SK-N-SH (cell line): ENCODE data around the gene THOP1.

Source experiments
- EP300 ChIP-seq, 2 experiments: IDR thresholded peaks; 2 replicates each; pipeline versions ENCODE4 v1.4.0 to v1.6.1; 2012; ENCODE audit warnings: borderline replicate concordance in 1 of 2, low read depth in 1 of 2, low read length in 1 of 2
- EZH2phosphoT487 ChIP-seq: fragments of 200-600 bp; sonication (generic); IDR thresholded peaks from 2 replicates; pipeline ENCODE4 v1.6.1; 2017; ENCODE audit warnings: low read depth, mixed run types, mild to moderate bottlenecking, antibody characterized with exemption, moderate library complexity, borderline replicate concordance
- MXI1 ChIP-seq: IDR thresholded peaks from 2 replicates; pipeline ENCODE4 v1.6.1; 2012; ENCODE audit warnings: mild to moderate bottlenecking, low read depth, low read length, improper control_type of control experiment
- NRF1 ChIP-seq: IDR thresholded peaks from 2 replicates; pipeline ENCODE4 v1.6.1; 2012; ENCODE audit warnings: low read depth, mild to moderate bottlenecking, low read length
- POLR2AphosphoS5 ChIP-seq: IDR thresholded peaks from 2 replicates; pipeline ENCODE4 v1.6.1; 2012; ENCODE audit warnings: low read depth, low read length
- RAD21 ChIP-seq: IDR thresholded peaks from 2 replicates; pipeline ENCODE4 v1.6.1; 2012; ENCODE audit warnings: mild to moderate bottlenecking, low read length
- SIN3A ChIP-seq: IDR thresholded peaks from 2 replicates; pipeline ENCODE4 v1.6.1; 2012; ENCODE audit warnings: low read depth, mild to moderate bottlenecking, low read length, moderate library complexity, borderline replicate concordance
- TAF1 ChIP-seq: IDR thresholded peaks from 2 replicates; pipeline ENCODE4 v1.6.1; 2012; ENCODE audit warnings: low read depth, mild to moderate bottlenecking, low read length, moderate library complexity, borderline replicate concordance
- TCF12 ChIP-seq: IDR thresholded peaks from 2 replicates; pipeline ENCODE4 v1.4.0; 2012
- TF ChIP-seq, protein P1 (sequence below): fragments of 200-600 bp; sonication (generic); IDR thresholded peaks from 2 replicates; pipeline ENCODE4 v1.6.1; 2017; ENCODE audit warnings: antibody characterized with exemption, mild to moderate bottlenecking, moderate library complexity
- TF ChIP-seq, protein P2 (sequence below): IDR thresholded peaks from 2 replicates; pipeline ENCODE4 v1.4.0; 2012; ENCODE audit warnings: low read depth
- TF ChIP-seq, protein P3 (sequence below): IDR thresholded peaks from 2 replicates; pipeline ENCODE4 v1.4.0; 2012; ENCODE audit warnings: low read depth, borderline replicate concordance
- TF ChIP-seq, protein P4 (sequence below): fragments of 150-350 bp; IDR thresholded peaks from 2 replicates; pipeline ENCODE4 v1.6.1; 2017; ENCODE audit warnings: antibody characterized with exemption, low read length, low read depth, borderline replicate concordance

DNA sequence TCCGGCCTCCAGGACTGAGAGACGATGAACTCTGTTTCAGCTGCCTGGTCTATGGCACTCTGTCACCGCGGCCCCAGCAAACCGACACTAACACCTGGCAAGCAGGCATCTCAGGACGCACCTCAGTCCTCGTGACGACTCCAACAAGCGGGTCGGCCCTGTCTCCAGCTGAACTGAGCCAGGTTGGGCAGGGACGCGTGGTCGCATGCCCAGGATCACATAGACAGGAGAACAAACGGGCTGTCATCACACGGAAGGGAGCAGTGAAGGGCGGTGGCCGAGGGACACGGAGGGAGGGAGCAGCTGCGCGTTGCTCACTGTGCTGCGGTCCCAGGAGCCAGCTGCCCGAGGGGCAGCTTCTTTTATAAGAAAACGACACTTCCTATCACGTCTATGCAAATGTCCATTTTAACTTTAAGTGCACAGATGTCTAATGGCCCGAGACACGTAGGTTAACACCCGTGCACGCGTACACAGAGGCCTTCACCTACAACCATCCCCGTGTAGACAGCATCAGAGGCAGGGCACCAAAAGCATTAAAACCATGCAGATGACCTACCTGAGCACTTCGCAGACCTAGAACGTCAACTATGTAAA lies 11.1 kb upstream of the THOP1 start:
- TF ChIP-seq, protein P1, sequence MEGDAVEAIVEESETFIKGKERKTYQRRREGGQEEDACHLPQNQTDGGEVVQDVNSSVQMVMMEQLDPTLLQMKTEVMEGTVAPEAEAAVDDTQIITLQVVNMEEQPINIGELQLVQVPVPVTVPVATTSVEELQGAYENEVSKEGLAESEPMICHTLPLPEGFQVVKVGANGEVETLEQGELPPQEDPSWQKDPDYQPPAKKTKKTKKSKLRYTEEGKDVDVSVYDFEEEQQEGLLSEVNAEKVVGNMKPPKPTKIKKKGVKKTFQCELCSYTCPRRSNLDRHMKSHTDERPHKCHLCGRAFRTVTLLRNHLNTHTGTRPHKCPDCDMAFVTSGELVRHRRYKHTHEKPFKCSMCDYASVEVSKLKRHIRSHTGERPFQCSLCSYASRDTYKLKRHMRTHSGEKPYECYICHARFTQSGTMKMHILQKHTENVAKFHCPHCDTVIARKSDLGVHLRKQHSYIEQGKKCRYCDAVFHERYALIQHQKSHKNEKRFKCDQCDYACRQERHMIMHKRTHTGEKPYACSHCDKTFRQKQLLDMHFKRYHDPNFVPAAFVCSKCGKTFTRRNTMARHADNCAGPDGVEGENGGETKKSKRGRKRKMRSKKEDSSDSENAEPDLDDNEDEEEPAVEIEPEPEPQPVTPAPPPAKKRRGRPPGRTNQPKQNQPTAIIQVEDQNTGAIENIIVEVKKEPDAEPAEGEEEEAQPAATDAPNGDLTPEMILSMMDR: no peak
- TF ChIP-seq TAF1 (no peak), NRF1 (no peak), TCF12 (no peak), SIN3A (no peak), POLR2AphosphoS5 (no peak), EP300 (IDR thresholded peaks at IDR 0.05; ENCODE audit: borderline replicate concordance in 1 of 2, low read depth in 1 of 2, low read length in 1 of 2) (no peak), MXI1 (no peak), RAD21 (no peak), EZH2phosphoT487 (no peak)
- TF ChIP-seq, protein P2, sequence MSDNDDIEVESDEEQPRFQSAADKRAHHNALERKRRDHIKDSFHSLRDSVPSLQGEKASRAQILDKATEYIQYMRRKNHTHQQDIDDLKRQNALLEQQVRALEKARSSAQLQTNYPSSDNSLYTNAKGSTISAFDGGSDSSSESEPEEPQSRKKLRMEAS: no peak
- TF ChIP-seq, protein P3, sequence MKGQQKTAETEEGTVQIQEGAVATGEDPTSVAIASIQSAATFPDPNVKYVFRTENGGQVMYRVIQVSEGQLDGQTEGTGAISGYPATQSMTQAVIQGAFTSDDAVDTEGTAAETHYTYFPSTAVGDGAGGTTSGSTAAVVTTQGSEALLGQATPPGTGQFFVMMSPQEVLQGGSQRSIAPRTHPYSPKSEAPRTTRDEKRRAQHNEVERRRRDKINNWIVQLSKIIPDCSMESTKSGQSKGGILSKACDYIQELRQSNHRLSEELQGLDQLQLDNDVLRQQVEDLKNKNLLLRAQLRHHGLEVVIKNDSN: no peak
- TF ChIP-seq, protein P4, sequence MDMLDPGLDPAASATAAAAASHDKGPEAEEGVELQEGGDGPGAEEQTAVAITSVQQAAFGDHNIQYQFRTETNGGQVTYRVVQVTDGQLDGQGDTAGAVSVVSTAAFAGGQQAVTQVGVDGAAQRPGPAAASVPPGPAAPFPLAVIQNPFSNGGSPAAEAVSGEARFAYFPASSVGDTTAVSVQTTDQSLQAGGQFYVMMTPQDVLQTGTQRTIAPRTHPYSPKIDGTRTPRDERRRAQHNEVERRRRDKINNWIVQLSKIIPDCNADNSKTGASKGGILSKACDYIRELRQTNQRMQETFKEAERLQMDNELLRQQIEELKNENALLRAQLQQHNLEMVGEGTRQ: no peak
